NCI-H2196 (cell line): ENCODE results near the gene GPR141.

Source experiments
- DNase-seq: peaks from one replicate; lab custom pipeline; 2025; ENCODE audit not compliant: unreplicated experiment; lab: John Stamatoyannopoulos, UW

The GPR141 gene, protein sequence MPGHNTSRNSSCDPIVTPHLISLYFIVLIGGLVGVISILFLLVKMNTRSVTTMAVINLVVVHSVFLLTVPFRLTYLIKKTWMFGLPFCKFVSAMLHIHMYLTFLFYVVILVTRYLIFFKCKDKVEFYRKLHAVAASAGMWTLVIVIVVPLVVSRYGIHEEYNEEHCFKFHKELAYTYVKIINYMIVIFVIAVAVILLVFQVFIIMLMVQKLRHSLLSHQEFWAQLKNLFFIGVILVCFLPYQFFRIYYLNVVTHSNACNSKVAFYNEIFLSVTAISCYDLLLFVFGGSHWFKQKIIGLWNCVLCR

DNA sequence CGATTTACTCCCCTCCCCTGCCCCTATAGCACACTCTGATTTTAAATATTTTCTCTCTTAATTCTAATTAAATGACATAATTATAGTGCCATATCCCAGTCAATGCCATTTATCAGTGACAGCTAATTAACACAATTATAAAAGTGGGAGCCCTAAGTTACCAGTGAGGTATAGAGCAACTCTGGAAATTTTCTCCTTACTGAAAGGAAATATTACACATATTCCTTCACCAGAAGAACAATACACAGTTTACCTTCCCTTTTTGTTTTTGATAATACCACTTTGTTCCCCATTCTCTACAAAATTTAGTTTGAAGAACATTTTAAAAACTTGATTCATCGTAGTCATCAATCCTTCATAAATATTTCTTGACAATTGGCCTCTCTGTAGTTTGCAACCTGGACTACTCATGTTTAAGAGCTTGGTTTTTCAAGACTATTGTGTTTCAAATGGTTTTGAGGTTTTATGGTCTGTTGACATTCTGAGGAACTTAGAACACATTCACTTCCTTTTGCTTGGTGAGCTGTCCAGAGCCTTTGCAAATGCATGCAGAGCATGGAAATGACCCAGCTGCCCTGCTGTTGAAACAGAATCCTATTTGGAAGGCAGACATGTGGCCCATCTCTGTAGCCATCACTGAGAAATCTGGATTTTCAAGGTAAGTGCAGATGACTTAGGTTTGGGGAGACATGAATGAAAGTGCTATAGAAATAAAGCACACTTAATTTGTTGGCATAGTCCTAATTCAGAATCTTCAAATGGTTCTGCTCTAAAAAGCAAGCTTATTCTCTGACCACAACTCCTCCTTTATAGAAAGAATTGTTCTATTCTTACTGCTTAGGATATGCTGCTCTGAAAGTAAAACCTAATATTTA is at the start of gene GPR141:
TSS of gene GPR141 (plus strand) at position 521 of the 875 bp plus-strand sequence. CDS start 56,628 bp downstream, outside the sequence.
- no peak for DNase-seq

DNA sequence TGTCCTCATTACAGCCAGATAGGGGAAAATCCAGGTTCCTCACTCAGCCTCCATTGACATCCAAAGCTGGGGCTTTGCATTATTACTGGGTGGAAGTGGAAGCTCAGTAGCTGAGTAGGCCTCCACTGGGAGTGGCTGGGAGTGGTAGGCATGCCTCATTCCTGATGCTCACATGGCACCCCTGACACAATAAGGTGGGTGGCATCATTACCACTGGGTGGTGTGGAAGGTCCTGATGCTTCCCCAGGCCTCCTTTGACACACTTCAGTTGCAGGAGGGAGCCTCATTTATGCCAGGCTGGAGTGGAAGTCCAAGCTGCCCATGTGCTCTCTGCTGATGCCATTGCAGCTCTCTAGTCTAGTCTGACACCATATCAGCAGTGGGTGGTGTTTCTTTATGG is 48.2 kb upstream of the GPR141 start:
- DNase-seq = no peak

DNA sequence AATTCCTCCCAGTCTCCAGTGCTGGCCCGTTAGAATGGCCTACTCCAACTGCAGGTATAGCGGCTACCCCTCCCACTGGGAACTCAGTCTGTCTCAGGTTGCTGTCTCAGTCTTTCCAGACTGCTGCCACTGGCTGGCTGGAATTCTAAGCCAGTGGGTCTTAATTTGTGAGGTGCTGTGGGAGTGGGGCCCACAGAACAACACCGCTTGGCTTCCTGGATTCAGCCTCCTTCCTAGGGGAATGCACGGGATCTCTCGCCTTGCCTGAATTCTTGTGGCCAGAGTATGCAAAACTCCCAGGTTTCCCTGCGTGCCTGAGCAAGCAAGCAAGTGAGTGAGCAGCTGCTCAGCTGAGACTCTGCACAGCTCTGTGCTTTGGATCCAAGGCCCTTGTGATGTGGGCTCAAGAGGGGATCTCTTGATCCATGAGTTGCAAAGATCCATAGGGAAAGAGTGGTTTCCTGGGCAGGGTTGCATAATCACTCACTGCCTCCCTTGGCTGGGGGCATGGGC is 41.5 kb upstream of the GPR141 start:
- no peak for DNase-seq

DNA sequence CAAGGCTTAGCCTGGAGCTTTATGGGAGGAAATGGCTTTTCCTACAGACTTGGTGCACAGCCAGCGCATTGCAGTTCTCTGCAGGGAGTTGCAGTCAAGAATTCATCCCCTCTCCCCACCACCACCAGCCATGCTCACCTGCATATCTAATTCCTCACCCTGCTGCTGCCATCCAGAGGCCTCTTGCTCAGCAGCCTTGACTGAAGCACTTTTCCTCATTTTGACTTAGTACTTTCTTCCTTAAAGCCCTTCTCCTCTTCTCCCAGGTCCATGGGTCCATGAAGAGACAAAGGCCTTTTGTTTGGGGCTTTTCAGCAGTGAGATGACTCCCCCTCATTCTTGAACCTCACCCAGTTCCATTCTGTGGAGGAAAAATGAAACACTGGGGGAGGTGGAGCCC is 39.7 kb upstream of the GPR141 start:
- DNase-seq = no peak

DNA sequence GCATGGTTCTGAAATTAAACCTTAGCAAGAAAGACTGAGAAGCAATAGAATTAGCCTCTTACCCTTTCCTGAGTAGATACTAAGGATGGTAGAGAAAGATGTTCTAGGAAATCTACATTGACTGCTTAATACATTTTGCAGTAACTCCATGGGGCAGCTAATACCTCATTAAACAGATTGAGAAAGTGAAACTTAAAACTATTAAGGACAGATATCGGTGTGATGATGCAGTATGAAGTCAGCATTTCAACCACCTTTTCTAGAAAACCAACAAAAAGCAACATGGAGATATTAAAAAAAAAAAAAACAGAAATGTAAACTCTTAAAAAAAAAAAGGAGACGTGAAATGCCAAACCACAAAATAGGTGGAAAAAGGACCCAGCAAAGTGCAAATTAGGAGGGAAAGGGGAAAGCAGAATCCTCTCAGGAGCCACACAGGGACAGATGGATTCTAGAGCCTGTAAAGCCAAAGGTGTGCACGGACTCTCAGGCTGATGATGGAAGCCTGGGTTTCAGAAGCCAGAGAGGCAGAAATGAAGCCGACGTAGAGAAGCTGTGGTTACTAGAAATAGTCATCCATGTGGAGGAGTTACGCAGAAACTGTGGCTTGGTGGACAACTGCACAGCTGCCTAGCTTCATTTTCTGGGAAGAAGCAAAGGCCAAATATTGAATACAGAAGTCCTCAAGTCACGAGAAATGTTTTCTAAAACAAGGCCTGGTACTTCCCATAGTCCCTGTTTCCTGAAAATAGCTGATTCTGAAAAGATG is 38.1 kb upstream of the GPR141 start:
- DNase-seq = no peak

DNA sequence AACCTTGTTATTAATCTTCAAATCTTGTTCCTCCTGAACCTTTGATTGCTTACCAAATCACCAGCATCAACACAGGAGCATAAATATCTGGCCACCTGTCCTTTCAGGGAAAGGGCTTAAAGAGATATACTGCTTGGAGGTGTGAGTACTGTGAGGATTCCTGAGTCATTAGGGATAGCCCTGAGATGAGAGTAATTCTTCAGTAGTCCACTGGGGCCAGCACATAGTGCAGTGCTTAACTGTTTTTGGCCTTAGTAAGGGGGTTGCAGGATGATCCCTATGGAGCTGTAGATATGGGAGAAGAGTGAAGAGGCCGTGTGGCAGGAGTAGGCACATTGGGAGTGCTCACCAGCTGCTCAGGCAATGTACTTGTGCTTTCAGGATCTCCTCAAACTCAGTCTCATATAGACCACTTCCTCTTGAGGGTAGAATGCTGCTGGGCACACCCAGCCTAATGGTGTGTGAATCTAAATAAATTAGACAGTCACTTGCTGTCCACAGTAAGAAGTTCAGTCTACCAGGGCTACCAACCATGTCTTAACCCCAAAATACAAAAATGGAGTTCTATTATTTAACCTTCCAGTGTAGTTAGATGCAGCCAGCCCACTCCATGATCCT is 26.5 kb upstream of the GPR141 start:
- no peak for DNase-seq

DNA sequence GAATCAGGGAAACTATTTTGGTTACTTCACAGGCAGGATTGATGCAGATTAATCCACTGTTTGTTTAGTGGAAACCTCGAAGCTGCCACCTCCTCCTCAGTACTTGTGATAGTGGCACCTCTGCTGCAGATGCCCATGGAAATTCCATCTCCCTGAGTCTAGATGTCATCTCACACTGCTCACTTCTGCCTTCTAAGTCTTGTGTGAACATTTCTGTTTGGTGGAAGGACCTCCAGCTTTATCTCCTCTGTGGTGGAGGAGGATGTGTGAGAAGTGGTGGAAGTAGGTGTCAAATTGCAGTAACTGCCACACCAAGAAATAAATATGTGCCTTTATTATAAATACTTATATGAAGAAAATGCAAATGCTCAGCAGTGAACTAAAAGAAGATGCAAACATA is 25.8 kb upstream of the GPR141 start:
- no peak for DNase-seq

DNA sequence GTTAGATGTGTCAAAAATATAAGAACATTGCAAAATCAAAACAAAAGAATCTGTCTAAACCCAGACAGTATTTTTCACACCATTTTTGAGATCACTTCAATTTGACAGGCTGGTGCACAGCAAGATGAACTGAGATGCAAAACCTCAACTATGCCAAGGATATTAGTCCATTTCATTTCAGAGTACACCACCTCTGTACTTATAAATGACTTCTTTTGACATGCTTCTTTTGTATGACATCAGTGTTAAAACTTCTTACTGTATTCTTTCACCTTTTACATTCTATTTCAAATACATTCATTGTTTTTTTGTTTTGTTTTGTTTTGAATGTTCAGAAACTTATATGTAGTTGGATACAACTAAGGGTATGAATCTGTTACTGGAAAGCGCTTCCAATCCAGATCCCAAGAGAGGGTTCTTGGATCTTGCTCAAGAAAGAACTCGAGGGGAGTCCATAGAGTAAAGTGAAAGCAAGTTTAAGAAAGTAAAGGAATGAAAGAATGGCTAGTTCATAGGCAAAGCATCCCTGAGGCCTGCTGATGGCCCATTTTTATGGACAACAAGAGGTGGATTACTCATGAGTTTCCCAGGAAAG is 23.5 kb upstream of the GPR141 start:
- DNase-seq = no peak

DNA sequence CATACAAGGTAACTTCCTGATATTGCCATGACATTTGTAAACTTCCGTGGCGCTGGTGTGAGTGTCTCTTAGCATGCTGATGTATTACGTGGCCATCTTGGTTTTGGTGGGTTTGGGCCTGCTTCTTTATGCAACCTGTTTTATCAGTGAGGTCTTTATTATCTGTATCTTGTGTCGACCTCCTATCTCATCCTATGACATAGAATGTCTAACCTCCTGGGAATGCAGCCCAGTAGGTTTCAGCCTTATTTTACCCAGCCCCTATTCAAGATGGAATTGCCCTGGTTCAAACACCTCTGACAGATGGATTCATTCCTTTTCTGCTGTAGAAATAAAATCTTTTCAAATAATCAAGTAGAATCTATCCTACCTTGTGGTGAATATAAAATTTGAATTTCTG is 23.0 kb upstream of the GPR141 start:
- no peak for DNase-seq

DNA sequence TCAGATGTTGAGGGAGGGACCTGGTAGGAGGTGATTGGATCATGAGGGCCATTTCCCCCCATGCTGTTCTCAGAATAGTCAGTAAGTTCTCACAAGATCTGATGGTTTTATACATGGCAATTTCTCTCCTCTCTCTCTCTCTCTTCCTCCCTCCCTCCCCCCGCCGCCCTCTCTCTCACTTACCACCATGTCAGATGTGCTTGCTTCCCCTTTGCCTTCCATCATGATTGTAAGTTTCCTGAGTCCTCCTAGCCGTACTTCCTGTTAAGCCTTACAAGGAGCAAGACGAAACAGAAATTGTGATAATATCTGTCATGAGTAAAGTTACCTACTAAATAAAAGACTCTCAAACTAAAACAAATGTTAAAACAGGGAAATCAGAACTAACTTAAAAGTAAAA is 19.9 kb upstream of the GPR141 start:
- DNase-seq = no peak

DNA sequence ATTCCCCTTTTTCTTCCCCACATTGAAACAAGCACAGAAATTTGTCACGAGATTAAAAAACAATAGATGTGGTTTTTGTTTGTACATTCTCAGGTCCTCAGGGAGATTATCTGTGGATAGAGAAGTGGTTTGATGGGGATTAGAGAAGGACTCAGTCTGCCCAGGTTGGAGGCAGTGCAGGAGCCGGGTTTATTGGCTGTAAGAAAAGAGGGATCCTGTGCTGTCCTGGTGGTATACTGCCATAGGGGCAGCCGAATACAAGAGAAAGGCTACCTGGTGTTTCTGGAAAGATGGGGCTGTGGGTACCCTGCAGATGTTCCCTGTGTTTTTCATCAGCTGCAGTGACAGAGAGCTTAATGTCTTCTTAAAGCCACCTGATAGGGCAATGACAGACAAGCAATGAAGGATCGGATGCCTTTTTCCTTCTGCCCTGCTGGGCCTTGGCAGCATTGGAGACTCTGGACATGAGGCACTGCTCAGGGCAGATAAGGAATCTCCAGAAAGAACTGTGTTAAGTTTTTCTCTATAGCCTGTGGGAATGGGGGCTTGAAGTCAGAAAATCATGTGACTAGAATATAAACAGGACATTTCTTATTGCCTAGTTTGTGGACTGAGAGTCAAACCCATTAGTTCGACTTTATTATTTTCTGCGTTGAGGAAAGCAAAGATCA is 18.1 kb upstream of the GPR141 start:
- no peak for DNase-seq

DNA sequence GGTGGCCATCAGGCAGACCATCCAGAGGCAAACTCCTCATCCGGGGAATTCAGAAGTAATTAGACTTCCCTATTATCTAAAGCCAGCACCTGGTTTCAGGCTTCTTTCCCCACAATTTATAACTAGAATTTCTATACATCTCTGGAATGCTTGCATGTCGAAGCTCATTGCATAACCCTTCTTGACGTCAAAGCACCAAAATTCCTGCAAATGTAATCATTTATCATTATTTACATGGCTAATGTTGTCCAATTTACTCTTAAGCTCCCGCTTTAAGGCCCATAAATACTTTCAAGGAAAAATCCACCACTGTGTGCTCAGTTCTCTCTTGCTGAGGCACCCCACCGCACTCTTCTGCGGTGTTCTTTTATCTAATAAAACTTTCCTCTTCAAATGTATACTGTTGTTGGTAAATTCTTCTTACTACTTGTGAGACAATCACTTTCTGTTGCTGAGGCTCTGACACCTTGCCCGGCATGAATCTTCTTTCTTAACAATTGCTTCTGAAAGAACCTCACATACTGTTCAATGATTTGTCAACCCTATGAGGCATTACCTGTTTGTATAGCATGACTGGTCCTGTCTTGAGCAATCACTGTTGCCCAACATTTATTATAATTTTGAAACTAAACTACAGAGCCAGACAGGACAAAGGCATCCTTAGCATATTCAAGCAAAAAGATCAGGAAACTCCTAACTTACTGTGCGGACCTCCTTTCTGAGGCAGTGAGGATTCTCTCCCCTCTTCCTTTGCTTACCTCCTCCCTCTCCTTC is 17.4 kb upstream of the GPR141 start:
- DNase-seq = no peak

DNA sequence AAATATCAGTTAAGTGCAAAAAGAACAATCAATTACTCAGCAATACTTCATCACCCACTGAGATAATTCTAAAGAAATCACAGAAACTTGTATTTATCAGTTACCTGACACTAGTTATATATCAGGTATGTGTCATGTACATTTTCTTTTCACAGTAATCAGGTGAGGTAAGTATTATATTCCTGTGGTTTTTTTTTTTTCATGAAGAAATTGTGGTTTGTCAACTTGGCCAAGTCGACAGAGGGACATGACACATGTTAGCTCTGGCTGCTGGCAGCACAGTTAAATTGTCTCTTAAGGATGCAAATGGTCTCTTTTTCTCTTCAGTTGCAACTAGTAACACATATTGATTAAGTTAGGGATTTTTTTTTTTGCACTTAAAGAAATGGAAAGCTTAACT is 13.7 kb upstream of the GPR141 start:
- no peak for DNase-seq

DNA sequence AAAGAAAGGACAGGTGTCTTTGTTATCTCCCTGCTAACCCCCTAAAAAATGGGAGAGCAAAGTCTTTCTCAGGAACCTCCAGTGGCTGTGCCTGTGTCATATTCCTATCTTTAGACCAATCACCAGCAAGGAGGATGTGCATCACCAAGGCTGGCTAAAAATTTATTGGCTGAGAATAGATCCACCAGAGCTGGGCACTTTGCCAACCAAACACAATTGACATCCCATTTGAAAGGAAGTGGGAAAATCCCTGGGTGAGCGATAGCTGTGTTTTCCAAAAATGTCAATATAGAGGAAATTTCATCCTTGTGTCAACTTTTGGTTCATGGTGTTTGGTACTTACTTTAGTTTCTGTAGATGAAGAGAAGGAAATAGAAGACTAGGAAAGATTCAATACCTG is 13.1 kb upstream of the GPR141 start:
- DNase-seq = no peak

DNA sequence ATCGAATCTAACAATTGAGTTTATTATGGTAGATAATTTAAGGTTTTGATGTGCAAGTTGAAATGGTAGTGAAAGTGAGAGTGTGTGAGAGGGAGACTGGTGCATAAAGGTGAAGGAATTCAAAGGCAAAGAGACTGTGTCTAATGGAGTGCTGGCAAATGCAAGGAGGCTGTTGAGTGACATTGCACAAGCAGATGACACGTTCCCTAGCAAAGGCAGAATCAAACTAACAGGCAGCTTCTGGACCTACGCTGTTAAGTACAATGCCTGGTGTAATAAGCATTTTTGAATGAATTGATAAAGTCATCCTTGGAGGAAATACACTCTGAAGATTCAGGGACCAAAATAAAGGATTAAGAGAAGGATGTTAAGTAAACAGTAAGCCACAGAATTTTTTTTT is 11.7 kb upstream of the GPR141 start:
- no peak for DNase-seq

DNA sequence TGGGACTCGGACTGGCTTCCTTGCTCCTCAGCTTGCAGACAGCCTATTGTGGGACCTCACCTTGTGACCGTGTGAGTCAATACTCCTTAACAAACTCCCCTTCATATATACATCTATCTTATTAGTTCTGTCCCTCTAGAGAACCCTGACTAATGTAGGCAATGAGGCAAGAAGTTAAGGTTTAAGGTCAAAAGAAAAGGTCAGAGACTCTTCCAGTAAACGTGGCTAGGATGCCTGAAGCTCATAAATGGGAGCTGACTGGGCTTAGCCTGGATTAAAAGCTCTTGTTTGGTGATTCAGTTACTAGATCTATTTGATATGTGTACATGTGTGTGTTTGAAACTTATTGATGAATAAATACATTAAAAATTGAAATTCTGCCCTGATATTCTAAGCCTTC is 10.6 kb upstream of the GPR141 start:
- DNase-seq = no peak

DNA sequence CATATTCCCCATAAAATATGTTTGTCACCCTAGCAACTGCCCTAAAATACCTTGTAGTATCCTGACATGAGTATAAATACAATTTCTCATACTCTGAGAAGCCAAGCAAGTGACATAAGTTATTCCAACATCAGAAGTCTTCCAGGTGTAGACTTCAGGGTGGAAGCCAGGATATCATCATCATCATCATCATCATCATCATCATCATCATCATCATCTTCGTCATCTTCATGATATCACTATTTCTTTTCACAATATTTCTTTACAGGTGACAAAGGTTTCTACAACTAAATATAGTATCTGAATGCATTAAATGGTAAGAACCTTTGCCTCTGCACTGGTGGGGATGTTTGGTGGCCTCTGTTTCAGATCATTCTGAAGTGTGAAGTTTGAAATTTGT is 10.0 kb upstream of the GPR141 start:
- DNase-seq = no peak

DNA sequence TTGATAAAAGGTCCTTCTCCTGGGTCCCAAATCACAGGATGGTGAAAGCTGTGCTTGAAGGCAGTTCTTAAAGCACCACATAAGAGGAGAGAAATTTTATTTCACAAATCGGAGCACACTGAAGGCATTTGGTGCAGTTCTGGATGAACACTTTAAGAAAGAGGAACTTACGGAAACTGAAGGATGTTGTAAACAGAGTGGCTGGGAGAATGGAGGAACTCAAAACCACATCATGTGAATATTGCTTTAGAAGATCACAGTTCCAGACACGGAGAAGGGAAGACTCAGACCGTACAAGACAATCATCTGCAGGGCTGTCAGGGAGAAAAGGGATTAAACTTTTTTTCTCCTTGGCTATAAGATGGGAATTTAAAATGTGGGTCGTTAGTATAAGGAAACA is 9.0 kb upstream of the GPR141 start:
- no peak for DNase-seq

DNA sequence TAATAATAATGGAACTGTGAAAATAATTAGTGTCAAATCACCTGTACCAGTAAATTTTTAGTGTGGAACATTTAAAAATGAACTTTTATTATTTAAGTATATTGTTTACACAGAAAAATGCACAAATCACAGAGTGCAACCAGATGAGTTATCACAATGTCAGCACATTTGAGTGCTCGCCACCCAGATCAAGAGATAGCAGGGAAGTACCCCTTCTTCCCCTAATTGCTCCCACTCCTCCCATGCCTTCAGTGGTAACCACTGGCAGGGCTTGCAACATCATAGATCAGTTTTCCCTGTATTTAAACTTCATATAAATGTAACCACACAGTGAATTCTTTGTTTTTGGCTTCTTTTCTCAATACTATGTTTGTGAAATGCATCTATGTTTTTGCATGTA is 7.8 kb upstream of the GPR141 start:
- no peak for DNase-seq
